OCI-LY7 (cell line): ENCODE measurements around the gene HMBS. TPM values are rescaled to one million over a fixed set of nuclear protein-coding genes. Genes with fewer than 3 reads are reported as not detected.

Experiments
- BruUV-seq: library from RNA; stranded (reverse); fragments of 400-500 nt; replicated peaks from 2 replicates; lab custom pipeline; 2021; lab: Mats Ljungman, UMichigan
- CTCF ChIA-PET: fragments of 300-600 bp; sonication (Branson Sonifier 250); formaldehyde crosslinking; loops from one replicate; lab custom pipeline; 2022; ENCODE audit warnings: antibody characterized with exemption; ENCODE audit not compliant: unreplicated experiment; lab: Charles Lee
- POLR2A ChIA-PET: fragments of 300-600 bp; sonication (Branson Sonifier 250); formaldehyde crosslinking; loops from one replicate; lab custom pipeline; 2022; ENCODE audit warnings: antibody characterized with exemption; lab: Charles Lee
- DNase-seq: peaks from one replicate; pipeline ENCODE4 v3.0.0-alpha.2; 2015; ENCODE audit warnings: low spot score
- H2AFZ ChIP-seq: fragments of 200-600 bp; sonication (generic), shearing (Covaris generic); 2 replicates; pipeline ENCODE4 v1.6.1; 2014; ENCODE audit warnings: mild to moderate bottlenecking, antibody characterized with exemption, low read length, moderate library complexity
- H3K27ac ChIP-seq: fragments of 200-600 bp; sonication (generic); 2 replicates; pipeline ENCODE4 v1.5.1; 2014; ENCODE audit warnings: mixed run types, low read depth, mild to moderate bottlenecking, moderate library complexity, low read length, inconsistent platforms; ENCODE audit not compliant: poor library complexity, severe bottlenecking
- H3K36me3 ChIP-seq: fragments of 200-600 bp; sonication (generic); 2 replicates; pipeline ENCODE4 v1.6.1; 2014; ENCODE audit warnings: mild to moderate bottlenecking, antibody characterized with exemption, low read length, moderate library complexity, mixed read lengths; ENCODE audit not compliant: insufficient read depth
- H3K4me1 ChIP-seq: fragments of 200-600 bp; sonication (generic); 2 replicates; pipeline ENCODE4 v1.5.1; 2014; ENCODE audit warnings: mild to moderate bottlenecking, low read length; ENCODE audit not compliant: insufficient read depth, poor library complexity, severe bottlenecking
- H3K4me2 ChIP-seq: fragments of 200-600 bp; sonication (generic); 2 replicates; pipeline ENCODE4 v1.6.1; 2014; ENCODE audit warnings: mild to moderate bottlenecking, low read length
- H3K4me3 ChIP-seq: fragments of 200-600 bp; sonication (generic); 2 replicates; pipeline ENCODE4 v1.5.1; 2014; ENCODE audit warnings: mild to moderate bottlenecking, low read depth, low read length; ENCODE audit not compliant: poor library complexity, severe bottlenecking
- H3K79me2 ChIP-seq: fragments of 200-600 bp; sonication (generic); 2 replicates; pipeline ENCODE4 v1.6.1; 2016; ENCODE audit warnings: low read depth, mild to moderate bottlenecking, low read length, moderate library complexity, mixed read lengths; ENCODE audit not compliant: insufficient read depth
- H3K9me2 ChIP-seq: fragments of 200-600 bp; sonication (generic); 2 replicates; pipeline ENCODE4 v1.6.1; 2016; ENCODE audit warnings: mild to moderate bottlenecking, low read length, mixed read lengths; ENCODE audit not compliant: insufficient read depth
- H3K9me3 ChIP-seq: fragments of 200-600 bp; sonication (generic); 2 replicates; pipeline ENCODE4 v1.6.1; 2014; ENCODE audit warnings: mild to moderate bottlenecking, mixed run types, low read length, mixed read lengths
- H4K20me1 ChIP-seq: fragments of 200-600 bp; sonication (generic); 2 replicates; pipeline ENCODE4 v1.6.1; 2014; ENCODE audit warnings: mild to moderate bottlenecking, antibody characterized with exemption, low read length, moderate library complexity, mixed read lengths; ENCODE audit not compliant: insufficient read depth
- EZH2phosphoT487 ChIP-seq: fragments of 200-600 bp; sonication (generic); IDR thresholded peaks from 2 replicates; pipeline ENCODE4 v1.6.1; 2018; ENCODE audit warnings: low read depth, borderline replicate concordance, mild to moderate bottlenecking, mixed run types, antibody characterized with exemption, low read length, moderate library complexity, mixed read lengths
- intact Hi-C: fragments of 100-400 bp; cut with micrococcal nuclease; formaldehyde crosslinking; loops from one replicate; pipeline ENCODE4 v1.10.0; 2022; ENCODE audit not compliant: unreplicated experiment
- total RNA-seq, 2 experiments: library from RNA; depleted of rRNA in 1 of 2; stranded (reverse); fragments of >200 nt in 1 of 2; shearing (Covaris generic) in 1 of 2; gene quantifications; 2 replicates each; pipeline ENCODE4 v1.2.3, GENCODE V29; 2014 to 2022
- TF ChIP-seq, protein P1 (sequence below): fragments of 200-600 bp; sonication (generic); conservative IDR thresholded peaks from 2 replicates; pipeline ENCODE4 v1.5.1; 2014; ENCODE audit warnings: mild to moderate bottlenecking, antibody characterized with exemption, low read length, moderate library complexity, mixed read lengths

Gene HMBS
- total RNA-seq, 2 experiments from 2014 or later = 12.2 to 50.0 TPM

DNA sequence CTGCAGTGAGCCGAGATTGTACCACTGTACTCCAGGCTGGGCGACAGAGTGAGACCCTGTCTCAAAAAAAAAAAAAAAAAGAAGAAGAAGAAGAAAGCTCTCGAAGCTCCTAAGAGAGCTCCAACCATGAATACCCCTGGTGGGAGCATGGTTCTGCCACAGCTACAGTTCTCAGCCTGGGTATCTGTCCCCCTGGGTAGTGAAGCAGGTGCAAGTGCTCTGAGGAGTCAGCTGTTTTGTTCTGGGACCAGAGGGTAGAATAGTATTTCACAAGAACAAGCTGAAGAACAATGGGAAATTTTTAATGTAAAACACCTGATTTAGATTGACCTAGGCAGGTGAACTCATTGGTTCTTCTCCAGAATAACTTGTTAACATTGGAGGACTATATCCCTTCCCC, 23.4 kb upstream of the HMBS start:
- Histone ChIP-seq H3K4me3 (no peak overlapping the region), H3K4me1 (peaks cover 16% of the 10 kb centered on the region), H3K27ac (no peak overlapping the region), H3K9me2 (no peaks in the 10 kb centered on the region), H3K9me3 (no peaks in the 10 kb centered on the region), H3K79me2 (peaks cover 11% of the 10 kb centered on the region; the same call in 1 of the 2 replicates), H2AFZ (no peak overlapping the region), H3K36me3 (no peaks in the 10 kb centered on the region), H3K4me2 (no peak overlapping the region), H4K20me1 (no peaks in the 10 kb centered on the region)
- intact Hi-C loops = no loop called here
- no peak for TF ChIP-seq EZH2phosphoT487
- TF ChIP-seq, protein P1, sequence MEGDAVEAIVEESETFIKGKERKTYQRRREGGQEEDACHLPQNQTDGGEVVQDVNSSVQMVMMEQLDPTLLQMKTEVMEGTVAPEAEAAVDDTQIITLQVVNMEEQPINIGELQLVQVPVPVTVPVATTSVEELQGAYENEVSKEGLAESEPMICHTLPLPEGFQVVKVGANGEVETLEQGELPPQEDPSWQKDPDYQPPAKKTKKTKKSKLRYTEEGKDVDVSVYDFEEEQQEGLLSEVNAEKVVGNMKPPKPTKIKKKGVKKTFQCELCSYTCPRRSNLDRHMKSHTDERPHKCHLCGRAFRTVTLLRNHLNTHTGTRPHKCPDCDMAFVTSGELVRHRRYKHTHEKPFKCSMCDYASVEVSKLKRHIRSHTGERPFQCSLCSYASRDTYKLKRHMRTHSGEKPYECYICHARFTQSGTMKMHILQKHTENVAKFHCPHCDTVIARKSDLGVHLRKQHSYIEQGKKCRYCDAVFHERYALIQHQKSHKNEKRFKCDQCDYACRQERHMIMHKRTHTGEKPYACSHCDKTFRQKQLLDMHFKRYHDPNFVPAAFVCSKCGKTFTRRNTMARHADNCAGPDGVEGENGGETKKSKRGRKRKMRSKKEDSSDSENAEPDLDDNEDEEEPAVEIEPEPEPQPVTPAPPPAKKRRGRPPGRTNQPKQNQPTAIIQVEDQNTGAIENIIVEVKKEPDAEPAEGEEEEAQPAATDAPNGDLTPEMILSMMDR = no peak
- no peak for DNase-seq
- CTCF ChIA-PET = no interaction called here
- POLR2A ChIA-PET = interaction anchor here (0.5 to 0.6 kb wide), 3 partner anchors 11 to 54 kb away, joined by 3 to 4 read pairs (median 4); partner anchors contain the start of gene HMBS
- BruUV-seq = no TSS peak

DNA sequence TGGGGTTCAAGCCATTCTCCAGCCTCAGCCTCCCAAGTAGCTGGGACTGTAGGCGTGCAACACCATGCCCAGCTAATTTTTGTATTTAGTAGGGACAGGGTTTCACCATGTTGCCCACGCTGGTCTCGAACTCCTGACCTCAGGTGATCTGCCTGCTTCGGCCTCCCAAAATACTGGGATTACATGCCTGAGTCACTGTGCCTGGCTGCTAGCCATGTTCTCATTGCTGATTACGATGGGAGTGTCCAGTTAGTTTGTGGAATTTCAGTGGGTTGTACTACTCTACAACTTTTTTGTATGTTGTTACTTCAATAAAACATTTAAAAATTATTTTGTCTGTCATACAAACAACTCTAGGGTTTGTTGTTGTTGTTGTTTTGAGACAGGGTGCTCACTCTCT, 21.9 kb upstream of the HMBS start:
- POLR2A ChIA-PET = interaction anchor here (0.8 kb wide), 1 partner anchor 30 kb away, joined by 4 read pairs; no protein-coding TSS in a partner anchor
- H2AFZ ChIP-seq = no peak overlapping the region
- H3K4me2 ChIP-seq = no peak overlapping the region
- H4K20me1 ChIP-seq = no peaks in the 10 kb centered on the region
- H3K9me2 ChIP-seq = no peaks in the 10 kb centered on the region
- no peak for TF ChIP-seq EZH2phosphoT487
- TF ChIP-seq, protein P1 = no peak
- peaks cover 23% of the 10 kb centered on the region for H3K4me1 ChIP-seq
- H3K9me3 ChIP-seq = no peaks in the 10 kb centered on the region
- CTCF ChIA-PET = no interaction called here
- intact Hi-C loops = no loop called here
- DNase-seq = no peak
- peaks cover 14% of the 10 kb centered on the region for H3K79me2 ChIP-seq
- H3K36me3 ChIP-seq = no peaks in the 10 kb centered on the region
- no peak overlapping the region for H3K4me3 ChIP-seq
- H3K27ac ChIP-seq = no peak overlapping the region
- no TSS peak for BruUV-seq

DNA sequence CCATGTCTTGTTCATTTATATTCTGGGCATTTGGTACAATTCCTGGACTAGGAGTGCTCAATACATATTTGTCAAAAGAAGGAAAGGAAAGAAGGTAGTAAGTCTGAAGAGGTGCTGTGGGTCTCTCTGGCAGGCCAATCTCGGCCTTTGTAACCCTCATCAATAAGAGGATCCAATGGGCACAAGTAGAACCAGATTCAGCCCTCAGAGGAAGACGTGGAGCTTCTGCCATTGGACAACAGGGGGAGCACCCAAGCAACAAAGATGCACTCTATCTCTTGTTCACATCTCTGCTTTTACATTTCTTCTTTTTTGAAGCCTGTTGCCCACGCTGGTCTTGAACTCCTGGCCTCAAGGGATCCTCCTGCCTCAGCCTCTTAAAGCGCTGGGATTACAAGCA, 19.3 kb upstream of the HMBS start:
- CTCF ChIA-PET = interaction anchor here (1.0 kb wide), 1 partner anchor 18 kb away, joined by 4 read pairs; no protein-coding TSS in a partner anchor

More for the DNA sequence above, 19.3 kb upstream of the HMBS start:
- POLR2A ChIA-PET = interaction anchor here (1.0 kb wide), 1 partner anchor 22 kb away, joined by 3 read pairs; no protein-coding TSS in a partner anchor
- H4K20me1 ChIP-seq = no peaks in the 10 kb centered on the region
- no peak overlapping the region; the same call in 1 of the 2 replicates for H3K4me2 ChIP-seq
- no peak overlapping the region for H2AFZ ChIP-seq
- intact Hi-C loops = loop anchor here (1.0 to 5.0 kb wide), 2 partner anchors 35 to 257 kb away; no protein-coding TSS in a partner anchor
- peaks cover 25% of the 10 kb centered on the region for H3K79me2 ChIP-seq
- H3K9me3 ChIP-seq = no peaks in the 10 kb centered on the region
- H3K36me3 ChIP-seq = peaks cover 7% of the 10 kb centered on the region; the same call in 1 of the 2 replicates
- BruUV-seq = no TSS peak
- H3K9me2 ChIP-seq = no peaks in the 10 kb centered on the region
- DNase-seq = peak; percentile 61
- TF ChIP-seq, protein P1 = peak; percentile 83
- no peak for TF ChIP-seq EZH2phosphoT487
- no peak overlapping the region for H3K4me3 ChIP-seq
- no peak overlapping the region for H3K27ac ChIP-seq
- H3K4me1 ChIP-seq = peaks cover 23% of the 10 kb centered on the region
